Esophagus muscularis mucosa (tissue), 4 donors: Measurements from ENCODE around the gene SHH. TPM values are rescaled to one million over a fixed set of nuclear protein-coding genes. Genes with fewer than 3 reads are reported as not detected.

Source experiments
- DNase-seq: peaks from one replicate; pipeline ENCODE4 v3.0.0-alpha.2; 2017; ENCODE audit errors: extremely low spot score
- H3K27ac ChIP-seq, 4 donors: fragments of 200-600 bp; sonication (generic); replicated peaks in 1 of 4; 1 replicate in 3 of 4; 2 replicates in 1 of 4; pipeline ENCODE4 v1.5.1; 2016 to 2019; ENCODE audit warnings: mild to moderate bottlenecking in 1 of 4
- H3K27me3 ChIP-seq, 4 donors: fragments of 200-600 bp; sonication (generic); one replicate each; pipeline versions ENCODE4 v1.5.1 to v1.6.0; 2016 to 2019
- H3K36me3 ChIP-seq, 4 donors: fragments of 200-600 bp; sonication (generic); one replicate each; pipeline ENCODE4 v1.5.1; 2016 to 2019
- H3K4me1 ChIP-seq, 4 donors: fragments of 200-600 bp; sonication (generic); one replicate each; pipeline ENCODE4 v1.5.1; 2016 to 2019
- H3K4me3 ChIP-seq, 4 donors: fragments of 200-600 bp; sonication (generic); 1 replicate in 2 of 4; 2 replicates in 2 of 4; pipeline ENCODE4 v1.5.1; 2016 to 2019; ENCODE audit warnings: mild to moderate bottlenecking in 4 of 4, moderate library complexity in 1 of 4
- H3K9me3 ChIP-seq, 4 donors: fragments of 200-600 bp; sonication (generic); 1 replicate in 3 of 4; 2 replicates in 1 of 4; pipeline ENCODE4 v1.5.1; 2016 to 2019
- EP300 ChIP-seq: sonication (generic); formaldehyde crosslinking; IDR thresholded peaks from one replicate; pipeline ENCODE4 v1.6.1; 2017; ENCODE audit warnings: antibody characterized with exemption
- POLR2A ChIP-seq: fragments of 450-650 bp; IDR thresholded peaks from one replicate; pipeline ENCODE4 v1.6.1; 2017; ENCODE audit warnings: antibody characterized with exemption, moderate library complexity, mild to moderate bottlenecking, low read depth
- POLR2AphosphoS5 ChIP-seq, 2 donors: sonication (generic); formaldehyde crosslinking; IDR thresholded peaks; one replicate each; pipeline ENCODE4 v1.6.1; 2017; ENCODE audit warnings: antibody characterized with exemption in 2 of 2
- WGBS: methylation state at CpG from one replicate; pipeline ENCODE4 v1.1.5; 2018; 5-methylcytosine and 5-hydroxymethylcytosine counted together
- intact Hi-C: fragments of 100-400 bp; cut with DNase I; formaldehyde crosslinking; loops from one replicate; pipeline ENCODE4 v1.15.1; 2023
- total RNA-seq, 4 donors: library from RNA; depleted of rRNA; stranded (reverse); fragments of >200 nt; gene quantifications; one replicate each; pipeline versions ENCODE4 v1.1.0 to v1.2.1, GENCODE V29; 2016
- TF ChIP-seq, protein P1 (sequence below), 3 experiments: fragments of 200-600 bp in 2 of 3; fragments of 450-650 bp in 1 of 3; sonication (generic) in 2 of 3; IDR thresholded peaks; one replicate each; pipeline ENCODE4 v1.5.1; 2017 to 2019; ENCODE audit warnings: antibody characterized with exemption in 3 of 3, mild to moderate bottlenecking in 2 of 3, moderate library complexity in 1 of 3

SHH gene
- total RNA-seq, 4 donors from 2014 or later, result not detected

DNA sequence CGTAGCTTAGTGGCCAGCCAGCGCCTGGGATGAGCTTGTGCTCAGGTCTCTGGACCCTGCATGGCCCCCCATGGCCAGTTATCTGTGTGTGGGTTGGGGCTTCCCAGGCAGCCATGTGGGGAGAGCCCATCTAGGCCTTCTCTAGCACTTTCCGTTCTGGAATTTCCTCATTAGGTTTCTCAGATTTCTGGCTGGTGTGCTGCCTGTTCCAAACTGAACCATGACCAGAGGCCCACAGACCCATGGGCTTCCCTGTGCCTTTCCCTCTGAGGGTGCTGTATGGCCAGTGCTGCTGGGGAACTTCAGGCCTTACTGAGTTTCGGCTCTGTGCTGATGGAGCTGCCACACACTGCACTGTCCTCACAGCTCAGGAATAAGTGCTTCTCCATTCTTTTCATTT lies 50.2 kb downstream of the SHH start:
- WGBS, result 92% methylated on average over 4 of the region's 4 CpGs
- no peak for TF ChIP-seq POLR2AphosphoS5 (IDR thresholded peaks at IDR 0.05)
- TF ChIP-seq, protein P1, sequence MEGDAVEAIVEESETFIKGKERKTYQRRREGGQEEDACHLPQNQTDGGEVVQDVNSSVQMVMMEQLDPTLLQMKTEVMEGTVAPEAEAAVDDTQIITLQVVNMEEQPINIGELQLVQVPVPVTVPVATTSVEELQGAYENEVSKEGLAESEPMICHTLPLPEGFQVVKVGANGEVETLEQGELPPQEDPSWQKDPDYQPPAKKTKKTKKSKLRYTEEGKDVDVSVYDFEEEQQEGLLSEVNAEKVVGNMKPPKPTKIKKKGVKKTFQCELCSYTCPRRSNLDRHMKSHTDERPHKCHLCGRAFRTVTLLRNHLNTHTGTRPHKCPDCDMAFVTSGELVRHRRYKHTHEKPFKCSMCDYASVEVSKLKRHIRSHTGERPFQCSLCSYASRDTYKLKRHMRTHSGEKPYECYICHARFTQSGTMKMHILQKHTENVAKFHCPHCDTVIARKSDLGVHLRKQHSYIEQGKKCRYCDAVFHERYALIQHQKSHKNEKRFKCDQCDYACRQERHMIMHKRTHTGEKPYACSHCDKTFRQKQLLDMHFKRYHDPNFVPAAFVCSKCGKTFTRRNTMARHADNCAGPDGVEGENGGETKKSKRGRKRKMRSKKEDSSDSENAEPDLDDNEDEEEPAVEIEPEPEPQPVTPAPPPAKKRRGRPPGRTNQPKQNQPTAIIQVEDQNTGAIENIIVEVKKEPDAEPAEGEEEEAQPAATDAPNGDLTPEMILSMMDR (IDR thresholded peaks at IDR 0.05), result no peak
- no peak for TF ChIP-seq POLR2A
- no peak for TF ChIP-seq EP300
- no peak overlapping the region for H3K4me3 ChIP-seq
- H3K27ac ChIP-seq, result no peak overlapping the region
- peaks cover 21 to 33% (median 27%) of the 10 kb centered on the region in 4 donors for H3K4me1 ChIP-seq
- intact Hi-C loops, result loop anchor here (10.0 kb wide), 1 partner anchor 837 kb away; no protein-coding TSS in a partner anchor
- H3K36me3 ChIP-seq, result peaks cover 17 to 45% (median 39%) of the 10 kb centered on the region in 4 donors
- no peaks in the 10 kb centered on the region for H3K27me3 ChIP-seq
- DNase-seq, result no peak
- H3K9me3 ChIP-seq, result no peaks in the 10 kb centered on the region

DNA sequence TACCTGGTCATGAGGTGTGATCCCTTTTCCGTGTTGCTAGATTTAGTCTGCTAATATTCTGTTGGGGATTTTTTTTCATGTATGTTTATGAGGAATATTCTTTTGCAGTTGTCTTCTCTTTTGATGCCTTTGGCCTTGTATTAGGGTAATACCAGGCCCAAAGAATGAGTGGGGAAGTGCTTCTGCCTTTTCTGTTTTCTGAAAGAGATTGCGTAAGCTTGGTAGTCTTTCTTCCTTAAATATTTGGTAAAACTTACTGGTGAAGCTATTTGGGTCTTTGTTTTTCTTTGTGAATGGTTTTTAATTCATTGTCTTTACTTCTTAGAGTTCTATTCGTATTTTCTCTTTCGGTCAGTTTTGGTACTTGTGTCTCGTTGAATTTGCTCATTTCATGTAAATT lies 51.1 kb downstream of the SHH start:
- intact Hi-C loops, result loop anchor here (10.0 kb wide), 1 partner anchor 836 kb away; no protein-coding TSS in a partner anchor
- H3K9me3 ChIP-seq, result no peaks in the 10 kb centered on the region
- TF ChIP-seq, protein P1 (IDR thresholded peaks at IDR 0.05), result no peak
- TF ChIP-seq POLR2AphosphoS5 (IDR thresholded peaks at IDR 0.05) (no peak), EP300 (no peak), POLR2A (no peak)
- H3K36me3 ChIP-seq, result peaks cover 9 to 36% (median 30%) of the 10 kb centered on the region in 4 donors
- no peak for DNase-seq
- H3K27ac ChIP-seq, result no peak overlapping the region
- peaks cover 21 to 33% (median 27%) of the 10 kb centered on the region in 4 donors for H3K4me1 ChIP-seq
- 88% methylated on average over 5 of the region's 5 CpGs for WGBS
- no peaks in the 10 kb centered on the region for H3K27me3 ChIP-seq
- no peak overlapping the region for H3K4me3 ChIP-seq

DNA sequence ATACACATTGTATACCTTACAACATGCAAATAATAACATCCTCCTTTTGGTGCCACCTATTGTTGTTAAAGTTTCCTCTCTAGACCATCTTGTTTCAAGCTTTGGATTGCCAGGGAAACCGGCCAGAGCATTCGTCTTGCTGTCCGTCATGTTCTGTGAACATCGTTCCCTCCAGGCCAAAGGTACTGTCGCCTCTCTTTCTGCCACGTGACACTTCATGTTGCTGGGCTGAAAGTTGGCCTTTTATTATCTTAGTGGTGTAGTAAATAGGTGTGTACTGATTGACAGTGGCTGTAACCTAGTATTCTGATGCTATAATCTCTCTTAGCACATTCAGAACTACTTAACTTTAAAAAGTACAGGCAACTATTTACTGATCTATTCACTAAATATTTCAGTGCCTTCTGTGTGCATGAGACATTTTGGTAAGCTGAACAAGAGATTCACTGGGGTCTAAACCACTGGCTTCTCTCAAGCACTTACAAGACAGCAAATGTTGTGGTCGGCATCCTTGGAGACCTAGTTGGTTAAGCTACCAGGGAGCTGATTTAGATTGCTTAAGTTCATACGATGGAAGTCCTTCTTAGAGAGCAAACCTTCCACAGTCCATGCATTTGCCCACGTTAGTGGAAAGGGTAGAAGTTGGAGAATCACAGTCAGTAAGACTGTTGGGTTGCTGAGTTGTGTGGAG lies 52.4 kb downstream of the SHH start:
- Histone ChIP-seq H3K4me3 (no peak overlapping the region), H3K9me3 (no peaks in the 10 kb centered on the region), H3K27me3 (no peaks in the 10 kb centered on the region), H3K36me3 (peaks cover 9 to 23% (median 19%) of the 10 kb centered on the region in 4 donors), H3K27ac (no peak overlapping the region), H3K4me1 (peaks cover 21 to 38% (median 31%) of the 10 kb centered on the region in 4 donors)
- intact Hi-C loops, result loop anchor here (10.0 kb wide), 1 partner anchor 835 kb away; no protein-coding TSS in a partner anchor
- 90% methylated on average over 9 of the region's 9 CpGs for WGBS
- TF ChIP-seq EP300, result no peak
- DNase-seq, result no peak

DNA sequence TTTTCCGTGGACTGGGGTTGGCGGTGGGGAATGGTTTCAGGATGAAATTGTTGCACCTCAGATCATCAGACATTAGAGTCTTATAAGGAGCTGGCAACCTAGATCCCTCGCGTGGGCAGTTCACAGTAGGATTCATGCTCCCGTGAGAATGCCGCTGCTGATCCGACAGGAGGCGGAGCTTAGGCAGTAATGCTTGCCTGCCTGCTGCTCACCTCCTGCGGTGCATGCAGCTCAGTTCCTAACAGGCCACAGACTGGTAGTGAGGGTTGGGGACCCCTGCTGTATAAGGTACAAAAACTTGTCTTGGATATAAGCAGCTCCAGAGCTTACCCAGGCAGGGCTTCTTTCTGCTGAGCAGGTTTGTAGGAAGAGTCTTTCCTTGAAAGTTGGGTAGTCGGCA lies 53.9 kb downstream of the SHH start:
- WGBS, result 66% methylated on average over 9 of the region's 10 CpGs
- H3K27ac ChIP-seq, result no peak overlapping the region
- DNase-seq, result no peak
- H3K27me3 ChIP-seq, result no peaks in the 10 kb centered on the region
- H3K9me3 ChIP-seq, result no peaks in the 10 kb centered on the region
- H3K36me3 ChIP-seq, result peaks cover 0 to 9% (median 6%) of the 10 kb centered on the region in 4 donors
- intact Hi-C loops, result no loop called here
- TF ChIP-seq, protein P1 (IDR thresholded peaks at IDR 0.05), result no peak
- TF ChIP-seq POLR2A, result no peak
- no peak for TF ChIP-seq POLR2AphosphoS5 (IDR thresholded peaks at IDR 0.05)
- no peak for TF ChIP-seq EP300
- H3K4me3 ChIP-seq, result no peak overlapping the region
- peaks cover 24 to 38% (median 32%) of the 10 kb centered on the region in 4 donors for H3K4me1 ChIP-seq

DNA sequence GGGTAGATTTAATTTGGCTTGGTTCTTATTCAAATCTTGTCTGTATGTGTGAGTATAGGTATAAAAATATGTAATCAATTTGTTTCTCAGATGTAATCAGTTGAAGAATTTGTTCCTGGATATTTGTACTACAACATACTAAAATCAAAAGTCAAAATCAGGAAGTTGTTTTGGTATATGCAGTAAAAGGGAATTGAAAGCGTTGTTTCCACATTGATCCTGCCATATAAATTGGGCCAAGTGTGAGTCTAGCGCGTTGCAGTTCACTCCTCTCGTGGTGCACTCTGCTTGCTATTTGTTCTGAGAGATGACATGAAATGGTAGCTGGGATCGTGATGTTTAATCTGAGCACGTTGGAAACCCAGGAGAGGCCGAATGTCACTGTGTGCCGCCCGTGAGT lies 55.9 kb downstream of the SHH start:
- H3K9me3 ChIP-seq, result no peaks in the 10 kb centered on the region
- H3K27me3 ChIP-seq, result no peaks in the 10 kb centered on the region
- TF ChIP-seq EP300 (no peak), POLR2A (no peak), POLR2AphosphoS5 (IDR thresholded peaks at IDR 0.05) (no peak)
- TF ChIP-seq, protein P1 (IDR thresholded peaks at IDR 0.05), result no peak
- no peak overlapping the region for H3K4me3 ChIP-seq
- H3K27ac ChIP-seq, result no peak overlapping the region
- H3K36me3 ChIP-seq, result peaks cover 0 to 9% (median 6%) of the 10 kb centered on the region in 4 donors
- 86% methylated on average over 9 of the region's 9 CpGs for WGBS
- intact Hi-C loops, result no loop called here
- no peak for DNase-seq
- peaks cover 29 to 42% (median 35%) of the 10 kb centered on the region in 4 donors for H3K4me1 ChIP-seq
